Coronary artery (tissue), 2 donors: ENCODE measurements around the gene CDH4.

Experiments used
- DNase-seq: peaks from one replicate; pipeline ENCODE4 v3.0.0-alpha.2; 2017; ENCODE audit warnings: low spot score
- H3K27ac ChIP-seq, 2 donors: fragments of 200-600 bp; sonication (generic); one replicate each; pipeline ENCODE4 v1.5.1; 2016 to 2019
- H3K4me3 ChIP-seq: fragments of 200-600 bp; sonication (generic); 2 replicates; pipeline ENCODE4 v1.5.1; 2016; ENCODE audit warnings: mild to moderate bottlenecking, moderate library complexity
- CTCF ChIP-seq: fragments of 200-600 bp; sonication (generic); IDR thresholded peaks from one replicate; pipeline ENCODE4 v1.5.1; 2019; ENCODE audit warnings: antibody characterized with exemption

Gene CDH4

GRCh38 chr20:61733891-61734732 is 482.1 kb downstream of the CDH4 start:
- no peak for DNase-seq
- no peak for TF ChIP-seq CTCF
- Histone ChIP-seq H3K27ac (no peak overlapping the region), H3K4me3 (no peak overlapping the region)

DNA sequence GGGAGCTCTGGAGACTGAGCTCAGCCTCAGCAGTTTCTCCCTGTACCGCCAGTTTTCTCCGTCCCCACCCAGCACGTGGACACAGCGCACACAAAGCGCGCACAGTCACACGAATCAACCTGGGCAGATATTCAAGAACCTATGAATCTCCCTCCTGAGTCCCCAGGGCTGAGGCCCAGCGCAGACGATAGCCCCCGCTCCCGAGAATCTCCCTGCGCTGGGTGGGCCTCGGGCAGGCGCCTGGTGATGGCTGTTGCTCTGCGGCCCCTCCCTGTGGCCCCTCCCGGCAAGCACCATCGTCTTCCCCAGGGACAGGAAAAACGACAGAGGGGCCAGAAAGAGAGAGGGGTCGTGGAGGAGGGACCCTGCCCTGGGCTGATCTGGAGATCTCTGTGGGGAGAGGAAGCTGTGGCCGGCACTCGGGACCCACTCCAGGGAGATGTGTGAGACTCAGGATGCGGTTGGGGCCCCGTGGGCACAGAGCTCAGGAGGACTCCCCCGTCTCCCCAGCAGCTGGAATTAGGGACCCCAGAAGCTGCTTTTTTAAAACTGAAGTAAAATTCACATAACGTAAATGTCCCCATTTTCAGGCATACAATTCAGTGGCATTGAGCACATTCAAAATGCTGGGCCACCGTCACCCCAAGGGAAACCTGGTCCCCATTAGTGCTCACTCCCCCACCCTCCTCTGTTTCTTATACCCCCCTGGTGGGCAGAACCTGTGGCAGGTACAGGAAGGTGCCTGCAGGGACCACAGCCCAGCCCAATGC is 482.9 kb downstream of the CDH4 start:
- Histone ChIP-seq H3K4me3 (no peak overlapping the region), H3K27ac (no peak overlapping the region)
- no peak for DNase-seq
- no peak for TF ChIP-seq CTCF

DNA sequence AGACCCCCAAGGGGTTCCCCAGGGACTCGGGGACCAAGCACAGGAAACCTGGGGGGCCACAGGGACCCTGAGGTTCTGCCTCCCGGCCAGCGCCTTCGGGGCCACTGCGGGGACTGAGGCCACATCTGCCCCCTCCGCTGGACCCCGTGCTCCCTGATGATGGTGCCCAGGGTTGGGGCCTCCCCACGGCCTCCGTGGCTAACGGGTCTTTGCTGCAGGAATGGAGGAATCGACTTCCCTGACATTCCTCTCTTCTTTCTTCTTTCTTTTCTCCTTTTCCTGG is 483.4 kb downstream of the CDH4 start:
- no peak overlapping the region for H3K27ac ChIP-seq
- no peak overlapping the region for H3K4me3 ChIP-seq
- no peak for DNase-seq
- no peak for TF ChIP-seq CTCF

- TF ChIP-seq CTCF, result no peak
- H3K27ac ChIP-seq, result no peak overlapping the region
- no peak for DNase-seq
- no peak overlapping the region for H3K4me3 ChIP-seq
Measured at GRCh38 chr20:61736001-61736635, 484.1 kb downstream of the CDH4 start.

GRCh38 chr20:61736751-61737310 is 484.8 kb downstream of the CDH4 start:
- DNase-seq, result no peak
- no peak for TF ChIP-seq CTCF
- no peak overlapping the region for H3K4me3 ChIP-seq
- H3K27ac ChIP-seq, result no peak overlapping the region

GRCh38 chr20:61737346-61737745 is 485.3 kb downstream of the CDH4 start:
- DNase-seq, result no peak
- TF ChIP-seq CTCF, result no peak
- Histone ChIP-seq H3K27ac (no peak overlapping the region), H3K4me3 (no peak overlapping the region)
